GM18499 (cell line): ENCODE measurements around the gene MPPED2.
"Not testable (repeated sequence)": the region's sequence is repeated elsewhere in the genome, so short reads cannot be mapped to it uniquely, and the experiment has no call there.

ENCODE experiments used
- ATAC-seq: cut with Tn5 transposase; IDR thresholded peaks from one replicate; pipeline ENCODE4 v1.9.1; 2021; ENCODE audit warnings: moderate number of reproducible peaks; ENCODE audit not compliant: insufficient read depth, unreplicated experiment

The MPPED2 gene

DNA sequence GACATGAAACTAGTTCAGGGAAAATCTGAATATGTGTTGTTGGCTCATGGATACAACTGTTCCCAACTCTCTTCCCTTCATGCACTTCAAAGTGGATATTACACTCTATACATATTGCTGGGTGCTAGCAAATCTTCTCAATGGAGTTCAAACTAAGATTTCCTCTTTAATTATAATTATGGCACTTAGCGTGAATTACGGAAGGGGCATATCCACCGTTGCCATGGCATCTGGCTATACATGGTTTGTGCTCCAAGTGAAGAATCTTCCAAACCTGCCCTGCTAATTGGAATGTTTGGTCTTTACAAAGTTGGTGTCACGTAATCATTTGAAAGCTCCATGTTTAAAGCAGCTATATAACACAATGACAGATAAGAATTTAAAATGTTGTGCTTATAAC is 5.6 kb downstream of the MPPED2 start:
- ATAC-seq: no peak

DNA sequence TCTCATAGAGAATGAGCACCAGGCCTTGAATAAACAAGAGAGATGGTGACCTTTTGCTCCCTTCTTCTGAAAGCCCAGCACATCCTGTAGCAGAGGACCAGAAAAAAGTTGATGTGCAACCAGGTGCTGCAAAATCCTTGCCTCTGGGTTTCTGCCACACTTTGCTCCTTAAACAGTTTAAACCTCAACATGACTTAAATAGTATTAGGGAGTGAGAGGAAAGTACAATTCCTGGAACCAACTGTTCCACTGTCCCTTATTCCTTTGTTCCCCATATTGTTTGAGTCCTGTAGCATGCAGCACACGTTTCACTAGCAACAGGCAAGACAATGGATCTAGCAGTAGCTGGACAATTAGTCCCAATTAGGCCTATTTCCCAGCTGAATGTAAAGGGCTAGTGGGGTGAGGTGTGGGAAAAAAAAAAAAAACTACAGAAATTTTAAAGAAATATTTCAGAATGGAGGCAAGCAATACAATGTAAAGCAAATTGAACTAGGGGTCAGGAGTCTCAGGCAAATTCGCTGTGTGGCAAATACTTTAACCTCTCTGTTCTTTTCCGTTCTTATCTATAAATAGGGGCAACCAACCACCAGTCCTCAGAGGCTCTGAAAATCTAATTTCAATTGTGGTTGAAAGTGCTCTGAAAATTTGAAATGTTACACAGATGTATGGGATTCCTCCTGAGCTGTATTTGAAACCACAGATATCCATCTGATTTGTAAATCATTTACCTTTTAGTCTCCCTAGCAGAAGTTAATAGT is 6.6 kb downstream of the MPPED2 start:
- no peak for ATAC-seq

DNA sequence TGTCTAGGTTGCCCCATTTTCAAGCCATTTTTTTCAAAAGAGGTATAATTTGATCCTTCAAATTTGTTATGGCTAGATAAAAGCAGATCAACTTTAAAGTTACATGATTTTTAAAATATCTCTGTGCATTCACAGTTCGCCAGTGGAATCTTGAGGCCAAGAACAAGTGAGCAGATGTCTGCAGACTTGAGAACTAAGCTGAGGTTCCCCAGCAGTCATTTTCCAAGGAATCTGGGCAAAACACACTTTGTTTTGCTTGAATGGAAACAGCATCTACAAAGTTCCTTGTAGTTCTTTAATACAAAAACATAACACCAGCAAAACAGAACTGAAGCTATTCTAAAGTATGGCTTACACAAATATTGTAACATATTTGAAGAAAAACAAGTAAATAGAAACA is 7.7 kb downstream of the MPPED2 start:
- no peak for ATAC-seq

GRCh38 chr11:30573951-30574350 is 12.2 kb downstream of the MPPED2 start:
- ATAC-seq: no peak

DNA sequence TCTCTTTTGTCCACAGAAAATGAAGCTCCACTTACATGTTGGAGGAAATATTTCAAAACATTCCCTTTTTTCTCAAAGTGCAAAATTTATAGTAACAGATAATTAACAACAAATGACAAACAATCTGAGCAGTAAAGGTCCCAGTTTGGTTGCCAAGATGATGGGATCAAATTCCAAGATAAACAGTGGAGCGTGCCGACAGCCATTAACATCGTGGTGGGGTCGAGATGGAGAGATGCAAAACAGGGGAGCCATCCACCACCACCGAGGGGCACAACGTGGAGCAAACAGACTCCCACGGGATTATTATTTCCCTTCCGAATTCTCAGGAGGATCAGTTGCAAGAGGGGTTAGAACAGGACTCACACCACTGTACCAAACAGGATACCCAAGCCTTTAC is 17.2 kb downstream of the MPPED2 start:
- ATAC-seq: no peak

DNA sequence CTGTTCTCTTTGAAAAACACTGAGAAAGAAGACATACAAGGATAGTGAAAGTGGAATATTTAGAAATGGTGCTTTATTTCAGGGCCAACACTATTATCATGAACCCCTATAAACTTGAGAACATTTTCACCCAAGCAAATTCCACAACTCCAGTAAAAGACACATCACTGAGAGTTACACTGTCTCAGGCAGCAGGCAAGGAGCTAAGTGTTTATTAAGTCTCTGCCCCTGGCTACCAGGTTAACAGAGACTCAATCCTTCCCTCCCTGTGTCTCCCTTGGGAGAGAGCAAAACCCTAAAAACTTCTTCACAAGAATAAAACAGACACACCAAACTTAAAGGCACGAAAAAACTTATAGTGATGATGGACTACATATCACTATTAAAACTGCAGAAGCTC is 18.5 kb downstream of the MPPED2 start:
- no peak for ATAC-seq

- no peak for ATAC-seq
Measured at GRCh38 chr11:30567120-30567519, 19.0 kb downstream of the MPPED2 start.

DNA sequence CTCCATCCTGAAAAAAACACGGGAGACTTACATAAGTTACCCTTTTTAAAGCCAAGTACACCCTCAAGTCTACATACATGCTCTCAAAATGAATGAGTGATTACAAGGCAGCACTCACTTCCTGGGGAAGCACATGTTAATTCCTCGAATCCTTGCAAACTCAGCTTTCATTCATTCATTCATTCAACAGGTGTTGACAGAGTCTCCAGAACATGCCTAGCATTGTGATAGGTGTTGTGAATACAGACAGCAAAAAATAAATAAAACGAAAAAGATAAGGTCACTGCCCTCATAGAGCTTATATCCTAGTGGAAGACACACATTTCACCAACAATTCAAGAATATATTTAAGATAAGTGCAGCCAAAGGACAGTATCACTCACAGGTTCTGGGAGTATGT is 19.7 kb downstream of the MPPED2 start:
- ATAC-seq: no peak

DNA sequence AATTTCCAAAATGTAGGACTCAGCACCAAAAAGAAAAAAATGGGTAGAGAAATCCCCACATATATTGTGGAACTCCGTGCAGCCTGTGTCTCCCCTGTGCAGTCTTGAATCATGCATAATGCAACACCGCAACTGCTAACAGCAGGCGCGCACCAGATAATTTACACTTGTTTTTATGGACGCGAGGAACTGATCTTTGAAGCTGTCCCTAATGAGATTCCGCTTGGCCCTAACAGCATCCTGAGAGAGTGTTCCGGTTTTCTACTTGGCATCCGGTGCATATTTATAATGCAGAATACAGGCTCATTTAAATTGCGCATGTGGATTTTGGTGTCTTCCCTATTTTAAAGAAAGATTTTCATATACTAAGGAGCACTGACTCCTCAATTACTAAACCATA is 21.1 kb downstream of the MPPED2 start:
- ATAC-seq: no peak

DNA sequence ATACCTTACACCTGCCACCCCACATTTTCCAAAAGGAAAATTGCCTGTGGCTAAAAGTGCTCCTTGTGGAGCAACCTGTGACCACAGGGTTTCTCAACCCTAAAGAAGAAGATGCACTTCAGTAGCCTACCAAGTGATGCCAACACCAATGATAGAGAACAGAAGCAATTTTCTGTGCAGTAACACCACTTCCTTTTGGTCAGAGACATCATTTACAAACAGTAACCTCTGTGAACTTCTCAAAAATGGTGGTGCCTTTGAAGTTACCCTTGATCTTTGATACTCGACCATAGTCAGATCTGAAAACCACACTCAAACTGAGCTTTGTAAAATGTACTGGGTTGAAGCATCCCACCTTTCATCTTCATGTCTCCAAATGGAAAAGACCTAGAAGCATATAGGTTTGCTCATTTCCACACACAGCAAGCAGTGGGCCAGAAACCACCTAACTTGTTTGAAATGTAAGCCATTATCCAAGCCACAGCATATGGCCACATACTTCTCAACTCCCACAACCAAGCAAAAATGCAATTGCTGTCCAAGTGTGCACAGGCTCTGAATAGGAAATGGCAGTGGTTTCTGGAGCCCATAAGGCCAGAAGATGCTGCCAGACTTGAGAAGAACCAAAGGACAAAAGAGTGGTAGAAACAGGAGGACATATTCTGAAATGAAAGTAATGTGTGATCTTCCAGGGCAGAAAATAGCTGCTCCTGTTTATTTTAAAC is 24.3 kb downstream of the MPPED2 start:
- ATAC-seq: no peak

DNA sequence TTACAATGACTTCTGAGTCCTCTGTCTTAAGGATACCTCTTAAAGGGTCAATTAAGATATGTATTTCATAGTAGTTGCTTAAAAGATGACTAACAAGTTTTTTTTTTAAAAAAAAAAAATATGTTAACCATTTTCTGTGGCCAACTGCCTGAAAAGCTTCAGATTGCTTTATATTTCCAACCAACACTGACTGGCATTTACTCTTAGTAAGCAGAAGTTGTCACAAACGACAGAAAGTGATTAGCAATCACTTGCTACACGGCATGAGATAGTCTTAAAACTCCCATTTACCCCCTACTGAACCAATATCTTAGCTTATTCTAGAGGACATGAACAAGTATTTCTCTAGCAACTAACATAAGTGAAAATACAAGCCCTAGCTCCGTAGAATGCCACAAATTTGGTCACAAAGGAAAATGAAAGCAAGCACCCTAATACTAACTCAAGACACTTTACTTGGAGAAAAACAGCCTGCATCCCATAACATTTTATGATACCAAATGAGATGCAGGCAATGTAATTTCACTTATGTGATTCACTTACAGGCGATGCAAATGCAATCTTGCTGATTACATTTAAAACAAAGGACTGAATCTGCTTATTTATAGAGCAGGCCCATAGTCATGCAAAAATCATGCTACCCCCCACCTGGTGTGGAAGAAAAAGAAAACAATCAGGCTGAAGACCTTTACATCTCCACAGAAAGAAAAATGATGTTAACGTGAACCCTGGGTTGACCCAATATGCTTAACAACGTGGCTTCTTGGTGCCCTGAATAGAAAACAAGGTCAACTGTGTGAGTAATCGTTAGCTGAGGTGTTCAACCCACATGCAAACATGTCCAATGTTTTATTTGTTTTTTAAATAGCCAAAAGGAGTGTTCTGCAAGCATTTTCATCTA is 25.7 kb downstream of the MPPED2 start:
- no peak for ATAC-seq

DNA sequence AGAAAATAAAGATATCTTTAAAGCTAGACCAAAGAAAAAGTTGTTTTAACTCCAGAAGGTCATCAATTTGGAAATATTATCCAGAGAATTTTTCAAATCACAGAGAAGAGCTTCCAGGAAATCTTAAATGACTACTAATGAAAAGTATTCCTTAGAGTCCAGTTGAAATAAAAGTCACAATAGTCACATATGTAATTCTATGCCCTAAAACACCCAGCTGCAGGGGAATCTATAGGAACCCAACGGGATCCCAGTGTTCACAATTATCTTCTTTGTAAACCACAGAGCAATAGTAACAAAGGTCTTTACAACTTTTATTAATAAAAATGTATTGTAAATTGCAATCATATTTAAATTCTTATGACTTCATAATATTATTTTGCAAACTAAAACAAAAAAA is 27.1 kb downstream of the MPPED2 start:
- ATAC-seq: no peak

- not testable (repeated sequence) for ATAC-seq
Measured at GRCh38 chr11:30554587-30554986, 31.6 kb downstream of the MPPED2 start.

DNA sequence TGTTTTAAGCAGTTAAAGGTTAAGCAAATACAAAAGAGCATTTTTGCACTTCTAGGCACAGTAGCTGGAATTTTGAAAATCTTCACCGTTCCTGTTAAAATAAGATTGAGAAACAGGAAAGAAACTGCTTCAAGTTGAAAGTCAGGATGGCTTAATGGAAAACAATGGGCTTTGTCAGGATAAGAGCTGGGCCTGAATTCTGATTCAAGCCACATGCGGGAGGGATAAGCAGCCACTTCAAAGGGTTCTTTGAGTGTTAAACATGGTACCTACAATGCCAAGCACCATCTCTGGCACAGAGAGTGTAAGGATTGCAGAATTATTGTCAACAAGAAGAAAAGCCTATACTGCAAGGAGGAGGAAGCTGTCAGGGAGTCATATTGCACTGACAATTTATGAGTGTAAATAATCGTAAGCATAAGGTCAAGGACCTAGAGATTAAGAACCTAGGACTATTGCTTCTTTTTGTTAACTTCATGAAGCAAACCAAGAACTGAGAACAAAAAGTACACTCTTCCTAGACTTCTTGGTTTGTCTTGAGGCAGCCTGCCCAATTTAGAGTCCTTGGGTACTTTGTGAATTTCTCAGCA is 32.5 kb downstream of the MPPED2 start:
- no peak for ATAC-seq

DNA sequence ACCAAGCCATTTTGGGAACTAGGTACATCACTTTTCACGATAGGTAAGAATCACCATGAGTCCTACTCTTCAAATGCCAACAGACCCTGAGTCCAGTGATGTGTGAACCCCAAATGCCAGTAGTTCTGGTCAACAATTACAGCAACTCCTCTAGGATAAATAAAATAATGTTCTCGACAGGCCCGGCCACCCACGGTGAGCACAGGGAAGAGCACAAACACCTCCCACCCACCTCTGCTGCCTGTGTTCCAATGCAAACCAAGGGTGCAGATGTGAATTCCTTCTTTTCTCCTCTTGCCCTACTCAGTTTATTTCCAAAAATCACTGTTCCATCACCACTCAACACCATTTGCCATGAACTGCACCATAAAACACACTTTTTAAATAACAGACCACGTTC is 33.3 kb downstream of the MPPED2 start:
- no peak for ATAC-seq

DNA sequence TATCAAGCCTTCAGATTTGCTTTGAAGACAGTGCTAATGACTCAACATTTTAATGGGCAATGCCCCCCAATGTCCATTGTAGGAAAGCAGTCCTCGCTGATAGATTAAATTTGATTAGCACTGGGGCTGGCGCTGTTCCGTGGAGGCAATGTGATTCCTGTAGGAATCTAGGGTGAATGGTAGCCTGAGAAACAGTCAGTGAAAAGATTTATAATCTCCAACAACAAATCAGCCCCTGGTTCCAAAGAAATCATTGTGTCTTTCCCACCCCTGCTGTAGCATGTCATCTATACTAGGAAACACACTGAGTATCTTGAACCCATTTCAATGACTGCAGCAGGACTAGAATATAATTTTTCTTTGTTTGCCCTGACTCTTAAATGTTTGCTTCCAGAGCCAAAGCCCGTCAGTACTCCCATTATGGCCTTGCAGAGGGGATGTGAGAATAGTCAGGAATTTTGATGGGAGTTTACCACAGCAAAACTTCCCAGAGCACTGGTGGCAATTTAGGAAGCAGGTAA is 36.1 kb downstream of the MPPED2 start:
- ATAC-seq: no peak

DNA sequence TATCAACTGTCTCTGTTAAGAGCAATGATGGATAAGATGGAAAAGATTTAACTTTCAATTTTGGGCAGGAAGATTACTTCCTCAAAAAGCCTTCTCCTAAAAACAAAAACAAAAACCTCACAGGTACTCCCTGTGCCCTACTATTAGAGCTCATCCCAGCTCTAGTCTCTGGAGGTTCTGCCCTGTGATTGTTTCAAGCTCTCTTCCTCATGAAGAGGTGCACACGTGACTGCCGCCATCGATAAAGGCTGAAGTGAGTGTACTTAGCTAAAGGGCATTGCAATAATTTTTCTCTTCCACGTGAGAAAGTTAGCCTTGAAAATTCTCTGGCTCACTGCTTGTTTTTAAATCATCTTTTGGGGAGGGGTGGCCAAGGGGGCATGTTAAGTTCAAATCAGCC is 36.6 kb downstream of the MPPED2 start:
- ATAC-seq: no peak

DNA sequence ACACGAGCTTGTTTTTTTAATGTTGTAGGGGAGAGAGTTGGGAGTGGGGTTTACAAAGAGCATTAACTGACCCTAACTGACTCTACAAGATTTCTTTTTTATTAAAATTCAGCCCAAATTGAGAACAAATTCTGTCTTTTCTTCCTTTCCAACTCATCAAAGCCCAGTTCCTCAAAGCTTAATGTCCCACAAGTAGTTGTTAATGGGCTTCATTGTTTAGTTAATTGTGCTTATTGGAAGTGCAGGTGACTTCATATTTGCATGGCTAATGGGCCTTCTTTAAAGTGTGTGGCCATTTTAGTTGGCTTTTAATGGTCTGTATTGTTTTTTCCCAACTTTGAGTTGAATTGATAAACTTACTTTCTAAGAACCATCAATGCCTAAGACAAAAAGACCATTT is 39.8 kb downstream of the MPPED2 start:
- no peak for ATAC-seq

DNA sequence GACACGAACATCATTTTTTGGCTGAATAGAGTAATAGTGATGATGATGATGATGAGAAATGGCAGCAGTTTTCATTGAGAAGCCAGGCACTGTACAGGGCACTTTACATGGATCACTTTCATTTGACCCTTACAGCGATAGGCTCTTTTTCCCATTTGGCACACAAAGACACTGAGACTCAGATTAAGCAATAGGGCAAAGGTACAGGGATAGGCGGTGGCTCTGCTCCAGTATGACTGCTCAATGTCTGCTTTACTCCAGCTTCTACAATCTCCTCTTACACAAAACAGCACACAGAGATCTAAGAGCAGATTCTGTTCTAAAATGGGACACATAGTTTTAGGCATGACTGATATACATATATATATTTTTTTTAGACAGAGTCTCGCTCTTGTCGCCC is 40.6 kb downstream of the MPPED2 start:
- ATAC-seq: no peak

- no peak for ATAC-seq
Measured at GRCh38 chr11:30543066-30543465, 43.1 kb downstream of the MPPED2 start.
